GDM1 (cell line): ENCODE data around the gene RGS9.
A peak's percentile ranks its signal among the peaks of the same experiment; 100 is the strongest.
"Not testable (repeated sequence)": the region's sequence is repeated elsewhere in the genome, so short reads cannot be mapped to it uniquely, and the experiment has no call there.

ENCODE experiments used
- DNase-seq: peaks from one replicate; lab custom pipeline; 2025; lab: John Stamatoyannopoulos, UW

The RGS9 gene

GRCh38 chr17:65156835-65157565, 19.8 kb downstream of the RGS9 start:
- no peak for DNase-seq

- DNase-seq = peak; percentile 30
These were observed 20.9 kb downstream of the RGS9 start for GRCh38 chr17:65158041-65158440.

GRCh38 chr17:65158622-65159021, 21.5 kb downstream of the RGS9 start:
- no peak for DNase-seq

- no peak for DNase-seq
These were observed 23.3 kb downstream of the RGS9 start for GRCh38 chr17:65160516-65160915.

GRCh38 chr17:65163990-65164495, 26.9 kb downstream of the RGS9 start:
- no peak for DNase-seq

GRCh38 chr17:65166787-65167186, 29.6 kb downstream of the RGS9 start:
- DNase-seq = no peak

GRCh38 chr17:65167566-65167965, 30.4 kb downstream of the RGS9 start:
- no peak for DNase-seq

- no peak for DNase-seq
These were observed 32.5 kb downstream of the RGS9 start for GRCh38 chr17:65169691-65170090.

- no peak for DNase-seq
These were observed 33.7 kb downstream of the RGS9 start for GRCh38 chr17:65170839-65171238.

GRCh38 chr17:65171752-65172151, 34.6 kb downstream of the RGS9 start:
- peak; percentile 59 for DNase-seq

GRCh38 chr17:65172496-65173136, 35.4 kb downstream of the RGS9 start:
- DNase-seq = no peak

- DNase-seq = peak; percentile 21
These were observed 36.2 kb downstream of the RGS9 start for GRCh38 chr17:65173284-65173793.

GRCh38 chr17:65173976-65174683, 37.0 kb downstream of the RGS9 start:
- no peak for DNase-seq

GRCh38 chr17:65174974-65175373, 37.8 kb downstream of the RGS9 start:
- no peak for DNase-seq

GRCh38 chr17:65175952-65176351, 38.8 kb downstream of the RGS9 start:
- no peak for DNase-seq

- no peak for DNase-seq
These were observed 39.7 kb downstream of the RGS9 start for GRCh38 chr17:65176646-65177409.

- DNase-seq = no peak
These were observed 40.7 kb downstream of the RGS9 start for GRCh38 chr17:65177901-65178300.

GRCh38 chr17:65180276-65180675, 43.1 kb downstream of the RGS9 start:
- DNase-seq = not testable (repeated sequence)

- not testable (repeated sequence) for DNase-seq
These were observed 43.6 kb downstream of the RGS9 start for GRCh38 chr17:65180752-65181236.

- DNase-seq = no peak
These were observed 44.3 kb downstream of the RGS9 start for GRCh38 chr17:65181237-65182061.

- DNase-seq = no peak
These were observed 45.1 kb downstream of the RGS9 start for GRCh38 chr17:65182233-65182632.
